ENCODE measurements around the gene BLOC1S5. TPM values are rescaled to one million over a fixed set of nuclear protein-coding genes. Genes with fewer than 3 reads are reported as not detected.

Gene BLOC1S5
- total and polyA plus RNA-seq, 2 of the 8 experiments (the other 6 are each of a cell fraction or from before 2014, with no cell fraction given), result 3.4 to 17.2 TPM

- H3K9me3 ChIP-seq (ENCODE audit: insufficient read depth in 2 of 2, low read depth in 1 of 2, low read length in 1 of 2), result no peaks in the 10 kb centered on the region
- no peak overlapping the region for H4K5ac ChIP-seq (ENCODE audit: insufficient read length, low read depth, low read length)
- no peak overlapping the region for H3K4me3 ChIP-seq (ENCODE audit: extremely low read depth in 1 of 4, insufficient read depth in 2 of 4, low read depth in 3 of 4, low read length in 4 of 4)
- H3K4me1 ChIP-seq (replicated peaks in 1 of 4; ENCODE audit: control insufficient read depth in 3 of 4, insufficient read depth in 4 of 4, low read length in 3 of 4), result no peaks in the 10 kb centered on the region
- WGBS, 2 experiments (ENCODE audit: extremely low coverage in 1 of 2, insufficient coverage in 1 of 2, insufficient read length in 1 of 2, insufficient replicate concordance in 2 of 2, low coverage in 1 of 2, low lambda C conversion rate in 2 of 2, missing lambda C conversion rate in 1 of 2), result 94% methylated on average over 3 of the region's 3 CpGs; no CpG with 5 or more reads in 1 of the 2 experiments
- no peak overlapping the region for H2BK12ac ChIP-seq (ENCODE audit: low read depth, low read length)
- H4K20me1 ChIP-seq (replicated peaks in 1 of 2; ENCODE audit: control insufficient read depth in 1 of 2, insufficient read depth in 2 of 2, low read length in 2 of 2), result no peaks in the 10 kb centered on the region
- H3K56ac ChIP-seq (replicated peaks; ENCODE audit: insufficient read length, low read depth, low read length), result no peak overlapping the region
- DNase-seq (ENCODE audit: low read depth in 1 of 2, low spot score in 2 of 2), result no peak
- H3K27me3 ChIP-seq (replicated peaks in 1 of 4; ENCODE audit: control insufficient read depth in 3 of 4, extremely low read depth in 1 of 4, insufficient read depth in 3 of 4, low read length in 3 of 4), result no peaks in the 10 kb centered on the region
- no peak overlapping the region for H3K4ac ChIP-seq (replicated peaks; ENCODE audit: insufficient read length, low read depth, low read length)
- H3K9ac ChIP-seq (replicated peaks in 1 of 4; ENCODE audit: extremely low read depth in 1 of 4, low read depth in 3 of 4, low read length in 3 of 4), result no peak overlapping the region
- H2AFZ ChIP-seq (ENCODE audit: low read length), result no peak overlapping the region
- H3K23ac ChIP-seq (ENCODE audit: insufficient read length), result no peak overlapping the region
- FAIRE-seq, result no peak
- H4K8ac ChIP-seq (ENCODE audit: extremely low read depth, insufficient read depth, low read length), result no peak overlapping the region
- H3K79me1 ChIP-seq (ENCODE audit: low read depth, low read length), result no peaks in the 10 kb centered on the region
- H3K27ac ChIP-seq (ENCODE audit: low read depth, low read length), result no peak overlapping the region
- CTCF ChIA-PET (ENCODE audit: partially characterized antibody), result no interaction called here
- H2AK5ac ChIP-seq (ENCODE audit: low read depth, low read length), result no peak overlapping the region
- no peaks in the 10 kb centered on the region for H3K36me3 ChIP-seq (ENCODE audit: control insufficient read depth in 2 of 4, insufficient read depth in 4 of 4, low read length in 3 of 4)
- H3K4me2 ChIP-seq (ENCODE audit: insufficient read depth in 1 of 2, low read depth in 2 of 2, low read length in 2 of 2), result no peak overlapping the region
- no peak overlapping the region for H3K18ac ChIP-seq (ENCODE audit: extremely low read depth, low read length)
- POLR2A ChIA-PET (ENCODE audit: partially characterized antibody), result no interaction called here
- H2BK5ac ChIP-seq (ENCODE audit: low read depth, low read length), result no peak overlapping the region
- no peak overlapping the region for H3K14ac ChIP-seq (ENCODE audit: insufficient read length)
- H4K91ac ChIP-seq (replicated peaks; ENCODE audit: insufficient read length, low read length), result no peak overlapping the region
- H3K23me2 ChIP-seq (ENCODE audit: low read depth, low read length), result no peaks in the 10 kb centered on the region
- no peak overlapping the region for H2BK20ac ChIP-seq (ENCODE audit: low read length)
- H2BK15ac ChIP-seq (ENCODE audit: low read length), result no peak overlapping the region
- no peak overlapping the region for H2BK120ac ChIP-seq (replicated peaks; ENCODE audit: low read depth, low read length)
- no peaks in the 10 kb centered on the region for H3K79me2 ChIP-seq (ENCODE audit: control insufficient read depth in 1 of 2, insufficient read depth in 2 of 2, low read length in 2 of 2)
- TF ChIP-seq BCL11A (IDR thresholded peaks at IDR 0.05; ENCODE audit: low read depth in 2 of 2, low read length in 2 of 2), result no peak
- no peak for TF ChIP-seq SIRT6 (IDR thresholded peaks at IDR 0.05; ENCODE audit: low read length)
- no peak for TF ChIP-seq USF2 (IDR thresholded peaks at IDR 0.05; ENCODE audit: low read length)
- TF ChIP-seq SP1 (IDR thresholded peaks at IDR 0.05; ENCODE audit: low read depth, low read length), result no peak
- no peak for TF ChIP-seq ATF2 (IDR thresholded peaks at IDR 0.05; ENCODE audit: low read length)
- no peak for TF ChIP-seq ZNF274 (IDR thresholded peaks at IDR 0.05; ENCODE audit: borderline replicate concordance, extremely low read depth, low read length)
- TF ChIP-seq RBBP5 (IDR thresholded peaks at IDR 0.05; ENCODE audit: borderline replicate concordance, low read depth, low read length), result no peak
- no peak for TF ChIP-seq NRF1 (IDR thresholded peaks at IDR 0.05; ENCODE audit: low read depth, low read length)
- no peak for TF ChIP-seq SIX5 (IDR thresholded peaks at IDR 0.05; ENCODE audit: low read depth, low read length)
- TF ChIP-seq POU5F1 (IDR thresholded peaks at IDR 0.05; ENCODE audit: low read depth, low read length), result no peak
- TF ChIP-seq CTBP2 (IDR thresholded peaks at IDR 0.05; ENCODE audit: borderline replicate concordance, insufficient read depth, insufficient read length, low read length), result no peak
- no peak for TF ChIP-seq SUZ12 (IDR thresholded peaks at IDR 0.05; ENCODE audit: low read length)
- no peak for TF ChIP-seq CEBPB (IDR thresholded peaks at IDR 0.05; ENCODE audit: low read depth, low read length)
Observed at GRCh38 chr6:7999201-7999600, 65.0 kb downstream of the BLOC1S5 start.
